ENCODE data around the gene ZP1.

The ZP1 gene

DNA sequence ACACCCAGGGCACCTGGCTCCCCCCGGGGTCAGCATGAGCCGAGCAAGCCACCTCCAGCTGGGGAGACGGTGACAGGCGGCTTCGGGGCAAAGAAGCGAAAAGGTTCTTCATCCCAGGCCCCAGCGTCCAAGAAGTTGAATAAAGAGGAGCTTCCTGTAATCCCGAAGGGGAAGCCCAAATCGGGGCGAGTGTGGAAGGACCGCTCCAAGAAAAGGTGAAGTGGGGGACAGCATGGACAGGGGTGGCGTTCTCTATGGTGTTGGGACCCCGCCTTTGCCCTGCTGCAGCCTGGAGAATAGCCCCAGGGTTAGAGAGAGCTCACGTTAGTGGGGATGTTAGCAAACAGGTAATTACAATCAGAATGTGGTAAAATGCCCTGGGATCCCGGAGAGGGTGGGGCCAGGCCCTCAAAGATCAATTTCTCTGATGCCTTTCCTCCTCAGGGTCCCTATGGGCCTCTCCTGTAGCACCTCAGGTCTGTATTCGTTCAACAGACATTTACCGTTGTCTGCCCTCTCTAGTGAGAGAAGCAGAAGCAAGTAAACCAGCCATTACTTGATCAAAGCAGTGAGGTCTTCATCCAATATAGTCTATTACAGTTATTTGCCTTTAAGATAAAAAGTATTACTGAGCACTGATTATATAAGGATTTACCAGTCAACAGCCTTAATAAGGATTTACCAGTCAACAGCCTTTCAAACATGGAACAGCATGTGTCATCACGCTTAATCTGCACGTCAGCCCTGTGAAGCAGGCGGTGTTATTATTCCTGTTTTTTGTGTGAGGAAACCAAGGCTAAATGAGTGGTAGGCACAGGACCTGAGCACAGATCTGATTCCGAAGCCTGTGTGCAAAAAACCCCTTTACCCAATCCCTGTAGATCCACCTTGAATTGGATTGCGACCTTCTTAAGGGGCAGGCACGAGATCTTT is 24.4 kb upstream of the ZP1 start:
- Histone ChIP-seq H3K4me3 (peak overlapping the region; percentile 54 to 91 (median 76)), H3K27ac (peak overlapping the region in 18 of 21 experiments; percentile 63 to 91 (median 82))

DNA sequence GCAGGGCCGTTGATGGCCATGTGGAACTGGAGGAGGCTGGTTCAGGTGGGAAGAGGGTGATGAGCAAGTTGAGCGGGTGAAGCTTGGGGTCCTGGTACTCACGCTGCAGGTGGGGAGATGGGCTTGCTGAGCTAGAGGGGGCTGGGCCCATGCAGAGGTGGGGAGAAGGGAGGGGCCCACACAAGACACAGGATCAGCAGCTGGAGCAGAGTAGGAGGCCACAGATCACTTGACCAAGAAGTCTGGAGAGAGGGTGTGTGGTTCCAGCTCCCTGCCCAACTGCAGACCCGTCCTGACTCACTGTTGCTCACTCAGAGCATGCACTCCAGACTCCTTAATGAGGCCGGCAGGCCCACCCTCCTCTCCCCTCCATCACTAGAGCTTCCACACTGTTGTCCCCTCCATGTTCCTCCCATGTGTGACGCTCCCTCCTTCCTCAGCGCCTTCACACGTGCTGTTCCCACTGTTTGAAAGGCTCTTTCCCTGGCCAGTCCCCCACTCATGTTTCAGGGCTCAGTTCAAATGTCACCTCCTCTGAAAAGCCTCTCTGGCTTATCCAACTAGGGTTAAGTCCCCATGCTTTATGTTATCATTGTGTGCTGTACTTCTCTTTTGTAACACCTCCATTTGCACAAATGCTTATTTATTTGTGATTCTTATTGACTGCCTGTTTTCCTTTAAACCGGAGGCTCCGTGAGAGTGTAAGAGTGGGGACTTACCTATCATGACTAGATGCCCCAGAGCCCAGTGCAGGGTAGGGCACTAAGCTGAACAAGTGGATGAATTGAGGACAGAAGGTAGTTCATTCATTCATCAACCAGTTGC is 23.1 kb upstream of the ZP1 start:
- Histone ChIP-seq H3K27ac (peak overlapping the region in 4 of 21 experiments; percentile 0 to 85 (median 66)), H3K4me3 (peak overlapping the region in 5 of 7 experiments; percentile 0 to 91 (median 71))

DNA sequence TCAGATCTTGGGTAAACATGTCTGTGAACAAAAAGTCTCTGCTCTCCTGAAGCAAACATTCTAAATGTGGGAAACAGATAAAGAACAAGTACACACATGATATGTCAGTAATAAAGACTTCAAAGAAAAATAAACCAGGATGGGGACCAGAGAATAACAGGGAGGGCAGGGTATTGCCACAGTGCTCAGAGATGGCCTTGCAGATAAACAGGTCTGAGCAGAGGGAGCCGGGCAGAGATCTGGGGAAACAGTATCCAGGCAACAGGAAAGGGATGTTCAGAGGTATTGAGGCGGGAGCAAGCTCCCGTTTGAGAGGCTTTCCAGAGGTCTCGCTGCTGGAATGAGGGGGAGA is 22.5 kb upstream of the ZP1 start:
- peak overlapping the region in 2 of 7 experiments; percentile 17 to 91 for H3K4me3 ChIP-seq
- H3K27ac ChIP-seq = no peak overlapping the region

DNA sequence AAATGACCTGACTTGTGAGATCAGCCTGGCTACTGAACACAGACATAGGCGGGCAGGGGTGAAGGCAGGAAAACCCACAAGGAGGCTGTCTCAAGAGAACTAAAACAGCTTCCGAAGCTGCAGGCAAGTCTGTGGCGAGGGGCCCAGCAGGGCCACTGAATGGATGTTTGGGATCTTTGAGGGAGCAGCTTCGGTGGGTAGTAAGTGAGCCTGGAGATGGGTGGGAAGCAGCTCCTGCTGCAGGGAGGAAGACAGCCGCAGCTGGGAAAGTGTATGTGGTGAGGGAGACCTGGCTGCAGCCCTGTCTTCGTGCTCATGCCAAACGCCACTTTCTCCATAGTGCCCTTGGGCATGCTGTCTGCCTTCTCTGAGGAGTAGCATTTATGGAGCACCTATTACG is 22.0 kb upstream of the ZP1 start:
- Histone ChIP-seq H3K27ac (no peak overlapping the region), H3K4me3 (no peak overlapping the region)

DNA sequence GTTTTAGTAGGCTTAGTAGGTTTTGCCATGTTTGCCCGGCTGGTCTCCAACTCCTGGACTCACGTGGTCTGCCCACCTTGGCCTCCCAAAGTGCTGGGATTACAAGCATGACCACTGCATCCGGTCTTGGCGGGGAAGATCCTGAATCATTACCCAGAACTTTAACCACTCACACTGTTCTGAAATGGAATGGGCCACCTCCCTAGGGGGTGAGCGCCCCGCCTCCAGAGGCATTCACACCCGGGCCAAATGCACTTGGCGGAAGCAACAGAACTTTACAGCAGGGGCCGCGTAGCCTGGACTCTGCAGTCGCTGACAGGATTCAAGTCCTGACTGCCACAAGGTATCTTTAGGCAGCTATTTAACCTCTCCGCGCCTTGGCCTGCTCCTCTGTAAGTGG is 20.1 kb upstream of the ZP1 start:
- H3K27ac ChIP-seq = no peak overlapping the region

DNA sequence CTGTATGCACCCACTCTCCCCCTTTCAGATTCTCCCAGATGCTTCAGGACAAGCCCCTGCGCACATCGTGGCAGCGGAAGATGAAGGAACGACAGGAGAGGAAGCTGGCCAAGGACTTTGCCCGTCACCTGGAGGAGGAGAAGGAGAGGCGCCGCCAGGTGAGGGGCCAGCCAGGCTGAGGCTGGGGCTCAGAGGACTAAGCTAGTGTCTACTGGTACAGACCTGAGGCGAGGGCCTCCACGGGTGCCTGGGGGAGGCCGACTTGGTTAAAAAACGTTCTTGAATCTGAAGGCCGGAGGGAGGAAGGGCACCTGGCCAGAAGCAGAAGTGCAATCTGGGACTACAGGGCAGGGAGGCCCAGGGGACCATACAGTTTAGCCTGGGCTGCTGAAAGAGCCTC is 19.4 kb upstream of the ZP1 start:
- Histone ChIP-seq H3K4me3 (no peak overlapping the region), H3K27ac (no peak overlapping the region)

More for the DNA sequence above, 20.1 kb upstream of the ZP1 start:
- H3K4me3 ChIP-seq = no peak overlapping the region

GRCh38 chr11:60848714-60849151 is 18.6 kb upstream of the ZP1 start:
- Histone ChIP-seq H3K27ac (no peak overlapping the region), H3K4me3 (no peak overlapping the region)

- no peak overlapping the region for H3K27ac ChIP-seq
- H3K4me3 ChIP-seq = no peak overlapping the region
These were observed 17.5 kb upstream of the ZP1 start for GRCh38 chr11:60849641-60850520.

DNA sequence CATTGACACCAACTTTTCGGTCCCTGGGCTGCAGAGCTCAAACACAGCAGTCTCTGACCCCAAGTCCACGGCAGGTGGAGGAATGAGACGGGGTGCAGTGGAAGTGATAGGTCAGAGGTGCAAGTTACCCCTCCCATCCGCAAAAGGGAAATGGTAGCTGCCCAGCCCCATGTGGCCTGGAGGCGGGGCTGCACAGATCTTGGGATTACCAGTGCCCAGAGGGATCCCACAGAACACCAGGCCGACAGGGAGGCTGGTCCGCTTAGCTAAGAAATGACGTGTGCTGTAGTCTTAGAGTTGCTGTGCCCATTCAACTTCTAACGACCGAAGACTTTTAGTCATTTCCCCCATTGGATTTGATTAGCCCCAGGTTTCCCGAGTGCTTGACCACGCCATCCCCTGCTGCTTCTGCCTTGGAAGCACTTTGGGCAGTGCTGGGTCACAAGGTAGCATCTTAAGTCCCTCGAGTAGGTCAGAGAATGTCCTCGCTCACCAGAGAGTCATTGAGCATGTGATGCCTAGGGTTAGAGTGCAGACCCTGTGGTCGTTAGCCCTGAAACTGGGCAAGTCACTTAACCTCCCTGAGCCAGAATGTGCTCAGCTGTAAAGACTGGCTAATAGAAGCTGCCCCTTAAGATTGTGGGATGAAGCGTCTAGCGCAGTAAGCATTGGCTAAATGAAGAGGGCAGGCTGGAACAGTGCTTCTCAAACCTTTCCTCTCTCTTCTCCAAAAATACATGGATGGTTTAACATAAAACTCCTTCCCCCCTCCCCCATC is 15.8 kb upstream of the ZP1 start:
- H3K27ac ChIP-seq = no peak overlapping the region
- H3K4me3 ChIP-seq = no peak overlapping the region

GRCh38 chr11:60852117-60852981 is 15.0 kb upstream of the ZP1 start:
- Histone ChIP-seq H3K4me3 (no peak overlapping the region), H3K27ac (no peak overlapping the region)

GRCh38 chr11:60852982-60853950 is 14.1 kb upstream of the ZP1 start:
- H3K27ac ChIP-seq = no peak overlapping the region
- H3K4me3 ChIP-seq = no peak overlapping the region

DNA sequence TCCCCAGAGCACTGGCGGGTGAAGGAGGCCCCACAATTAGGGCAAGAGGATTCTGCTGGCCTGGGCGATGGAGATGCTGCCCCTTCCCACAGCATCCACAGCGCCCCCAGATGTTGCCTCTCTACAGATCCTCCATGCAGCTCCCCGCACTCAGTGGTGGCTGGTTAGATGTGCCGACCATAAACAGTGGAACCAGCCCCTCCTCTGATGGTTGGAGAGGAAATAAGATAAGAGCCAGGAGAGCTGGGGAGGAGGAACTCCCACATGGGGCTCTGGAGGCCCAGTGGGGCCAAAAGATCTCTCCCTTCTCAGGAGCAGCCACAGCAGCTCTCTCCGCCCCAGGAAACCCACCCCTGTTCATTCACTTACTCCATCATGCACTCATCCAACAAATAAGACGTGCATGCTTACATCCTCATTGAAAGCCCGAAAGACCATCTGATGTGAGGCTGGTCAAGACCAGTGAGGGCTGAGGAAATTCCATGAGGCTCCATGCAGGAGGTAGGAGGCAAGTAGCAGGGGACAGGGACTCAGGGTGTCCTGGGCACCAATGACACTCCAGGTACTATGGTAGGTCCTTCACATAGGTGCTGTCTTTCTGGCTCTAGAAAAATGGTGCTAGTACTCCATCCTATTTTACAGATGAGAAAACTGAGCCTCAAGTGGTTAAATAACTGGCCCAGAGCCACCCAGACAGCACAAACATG is 13.0 kb upstream of the ZP1 start:
- H3K27ac ChIP-seq = no peak overlapping the region
- H3K4me3 ChIP-seq = no peak overlapping the region

GRCh38 chr11:60854847-60855725 is 12.3 kb upstream of the ZP1 start:
- no peak overlapping the region for H3K27ac ChIP-seq
- H3K4me3 ChIP-seq = no peak overlapping the region

DNA sequence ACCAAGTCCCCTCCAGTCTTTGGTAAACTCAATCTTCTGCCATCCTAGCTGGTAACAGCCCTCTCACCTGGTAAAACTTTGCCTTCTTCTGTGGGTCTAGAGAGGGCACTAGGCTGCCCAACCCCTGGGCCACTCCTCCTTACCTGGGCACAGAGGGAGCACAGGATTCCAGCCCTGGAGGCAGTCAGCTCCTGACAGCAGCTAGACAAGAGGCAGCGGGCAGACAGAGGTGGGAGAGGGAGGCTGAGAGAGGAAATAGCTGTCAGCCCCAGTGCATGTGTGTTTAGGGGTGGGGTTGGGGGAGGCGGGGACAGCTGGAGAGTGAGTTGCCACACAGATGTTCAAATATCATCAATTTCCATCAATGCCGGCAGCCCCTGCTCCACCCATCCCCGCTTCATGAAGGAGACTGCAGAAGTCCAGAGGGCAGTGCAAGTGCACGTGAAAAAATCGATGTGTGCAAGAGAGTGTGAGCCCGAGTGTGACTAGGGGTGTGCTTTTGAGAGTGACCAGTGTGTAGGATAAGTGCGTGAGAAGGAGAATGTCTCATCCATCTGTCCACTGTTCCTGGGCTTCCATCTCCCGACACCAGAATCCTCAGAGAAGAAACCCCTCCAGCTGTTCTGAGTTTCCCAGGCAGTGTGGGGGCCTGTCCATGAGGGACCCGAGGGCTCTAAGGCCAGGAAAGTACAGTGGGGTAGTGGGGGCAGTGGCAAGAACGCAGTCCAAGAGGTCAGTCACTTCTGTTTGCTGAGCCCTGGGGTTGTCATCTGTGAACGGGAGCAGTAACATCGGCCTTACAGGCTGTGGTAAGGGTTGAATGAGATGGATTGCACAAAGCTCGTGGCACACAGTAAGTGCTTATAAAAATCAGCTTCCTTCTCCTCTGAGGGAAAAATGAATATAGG is 11.4 kb upstream of the ZP1 start, which contains the start of gene PTGDR2:
PTGDR2 (minus strand) TSS at position 225 of the 908 bp plus-strand sequence. CDS start 2,228 bp downstream, outside the sequence.
- no peak within 1 kb of the TSS for H3K27ac ChIP-seq
- no peak within 1 kb of the TSS for H3K4me3 ChIP-seq

Measured in skin epidermis (tissue), 12 donors.